Parathyroid adenoma (tissue), 2 donors: ENCODE data around the gene ATP2B1.

ENCODE experiments used
- H2AFZ ChIP-seq: fragments of 300-600 bp; sonication (generic); one replicate; pipeline ENCODE4 v1.7.0; 2017; ENCODE audit warnings: antibody characterized with exemption, mild to moderate bottlenecking
- H3K27ac ChIP-seq: fragments of 300-600 bp; sonication (generic); one replicate; pipeline ENCODE4 v1.7.0; 2017
- H3K27me3 ChIP-seq: fragments of 300-600 bp; sonication (generic); one replicate; pipeline ENCODE4 v1.7.0; 2017; ENCODE audit warnings: low read length; ENCODE audit not compliant: control insufficient read depth, insufficient read depth
- H3K36me3 ChIP-seq: fragments of 300-600 bp; sonication (generic); one replicate; pipeline ENCODE4 v1.7.0; 2017; ENCODE audit warnings: low read length; ENCODE audit not compliant: control insufficient read depth, insufficient read depth
- H3K4me1 ChIP-seq: fragments of 300-600 bp; sonication (generic); one replicate; pipeline ENCODE4 v1.7.0; 2017; ENCODE audit warnings: control low read depth
- H3K4me2 ChIP-seq: fragments of 300-600 bp; sonication (generic); one replicate; pipeline ENCODE4 v1.7.0; 2017; ENCODE audit warnings: low read length
- H3K4me3 ChIP-seq: fragments of 300-600 bp; sonication (generic); one replicate; pipeline ENCODE4 v1.7.0; 2017; ENCODE audit warnings: low read depth, low read length
- H3K79me2 ChIP-seq: fragments of 300-600 bp; sonication (generic); one replicate; pipeline ENCODE4 v1.7.0; 2017; ENCODE audit warnings: control low read depth
- H3K9ac ChIP-seq: fragments of 300-600 bp; sonication (generic); one replicate; pipeline ENCODE4 v1.7.0; 2017; ENCODE audit warnings: mild to moderate bottlenecking
- H3K9me3 ChIP-seq: fragments of 300-600 bp; sonication (generic); one replicate; pipeline ENCODE4 v1.7.0; 2017; ENCODE audit warnings: low read length; ENCODE audit not compliant: control insufficient read depth
- TF ChIP-seq, protein P1 (sequence below): fragments of 300-600 bp; sonication (generic); IDR thresholded peaks from one replicate; pipeline ENCODE4 v1.7.0; 2017; ENCODE audit warnings: antibody characterized with exemption, mild to moderate bottlenecking
- donor health status: primary hyperparathyroidism.

Gene ATP2B1

DNA sequence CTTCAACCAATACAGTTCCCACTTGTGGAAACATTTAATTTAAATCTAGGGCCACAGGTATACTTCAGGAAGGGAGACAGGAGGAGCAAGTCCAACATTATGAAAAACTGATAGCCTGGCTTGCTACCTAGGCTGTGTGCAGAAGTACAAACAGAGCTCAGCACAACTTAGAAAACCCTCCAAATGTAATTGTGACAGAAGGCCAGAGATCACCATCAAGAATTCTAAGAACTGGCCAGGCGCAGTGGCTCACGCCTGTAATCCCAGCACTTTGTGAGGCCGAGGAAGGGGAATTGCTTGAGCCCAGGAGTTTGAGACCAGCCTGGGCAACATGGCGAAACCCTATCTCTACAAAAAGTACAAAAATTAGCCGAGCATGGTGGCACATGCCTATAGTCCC lies 14.1 kb downstream of the ATP2B1 start:
- no peaks in the 10 kb centered on the region for H3K36me3 ChIP-seq
- TF ChIP-seq, protein P1, sequence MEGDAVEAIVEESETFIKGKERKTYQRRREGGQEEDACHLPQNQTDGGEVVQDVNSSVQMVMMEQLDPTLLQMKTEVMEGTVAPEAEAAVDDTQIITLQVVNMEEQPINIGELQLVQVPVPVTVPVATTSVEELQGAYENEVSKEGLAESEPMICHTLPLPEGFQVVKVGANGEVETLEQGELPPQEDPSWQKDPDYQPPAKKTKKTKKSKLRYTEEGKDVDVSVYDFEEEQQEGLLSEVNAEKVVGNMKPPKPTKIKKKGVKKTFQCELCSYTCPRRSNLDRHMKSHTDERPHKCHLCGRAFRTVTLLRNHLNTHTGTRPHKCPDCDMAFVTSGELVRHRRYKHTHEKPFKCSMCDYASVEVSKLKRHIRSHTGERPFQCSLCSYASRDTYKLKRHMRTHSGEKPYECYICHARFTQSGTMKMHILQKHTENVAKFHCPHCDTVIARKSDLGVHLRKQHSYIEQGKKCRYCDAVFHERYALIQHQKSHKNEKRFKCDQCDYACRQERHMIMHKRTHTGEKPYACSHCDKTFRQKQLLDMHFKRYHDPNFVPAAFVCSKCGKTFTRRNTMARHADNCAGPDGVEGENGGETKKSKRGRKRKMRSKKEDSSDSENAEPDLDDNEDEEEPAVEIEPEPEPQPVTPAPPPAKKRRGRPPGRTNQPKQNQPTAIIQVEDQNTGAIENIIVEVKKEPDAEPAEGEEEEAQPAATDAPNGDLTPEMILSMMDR = no peak
- H3K27me3 ChIP-seq = no peaks in the 10 kb centered on the region
- H3K79me2 ChIP-seq = peaks cover 17% of the 10 kb centered on the region
- H2AFZ ChIP-seq = no peak overlapping the region
- no peak overlapping the region for H3K9ac ChIP-seq
- H3K4me2 ChIP-seq = no peak overlapping the region
- H3K4me3 ChIP-seq = no peak overlapping the region
- H3K27ac ChIP-seq = no peak overlapping the region
- peaks cover 10% of the 10 kb centered on the region for H3K4me1 ChIP-seq
- no peaks in the 10 kb centered on the region for H3K9me3 ChIP-seq

DNA sequence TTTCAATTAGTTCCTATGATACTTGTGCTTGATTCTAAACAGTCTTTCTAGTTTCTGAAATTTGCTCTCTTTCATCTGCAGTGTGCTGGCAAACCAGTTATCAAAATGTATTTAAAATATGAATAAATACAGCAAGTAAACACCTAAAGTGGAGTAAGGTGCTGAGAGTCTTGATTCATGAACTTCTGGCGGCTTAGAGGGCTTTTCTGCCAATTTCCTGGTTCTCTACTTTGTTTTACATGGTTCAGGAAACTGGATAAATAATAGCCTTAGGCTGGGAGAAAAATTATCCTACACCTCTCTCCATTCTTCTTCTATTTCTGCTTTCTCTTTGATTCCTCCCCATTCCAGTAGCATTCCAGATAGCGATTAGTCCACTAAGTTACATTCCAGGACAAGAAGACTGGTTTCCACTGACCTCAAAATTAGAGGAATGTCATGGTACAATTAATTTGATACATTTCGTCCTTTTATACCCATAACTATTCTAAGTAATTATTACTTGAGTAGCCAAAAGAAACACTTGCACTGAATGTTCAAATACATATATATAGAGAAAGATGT lies 14.9 kb downstream of the ATP2B1 start:
- no peak overlapping the region for H3K4me3 ChIP-seq

DNA sequence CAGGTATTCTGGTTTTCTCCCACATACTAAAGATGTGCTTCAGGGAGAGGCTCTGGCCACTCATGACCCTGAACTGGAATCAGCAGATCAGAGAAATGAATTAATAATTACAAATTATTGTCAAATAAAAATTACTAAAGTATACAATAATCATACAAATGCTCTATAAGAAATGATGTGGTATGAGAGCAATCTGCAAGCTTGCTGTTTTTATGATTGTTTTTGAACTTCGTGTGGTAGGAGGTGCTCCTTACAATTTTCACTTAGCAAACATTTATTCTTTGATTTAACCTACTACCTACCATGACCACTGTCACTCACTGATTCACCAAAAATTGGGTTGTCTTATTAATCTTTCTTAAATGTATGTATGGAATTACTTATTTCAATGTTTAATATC lies 16.2 kb downstream of the ATP2B1 start:
- Histone ChIP-seq H3K9ac (no peak overlapping the region), H3K4me3 (no peak overlapping the region), H3K27me3 (no peaks in the 10 kb centered on the region), H3K9me3 (no peaks in the 10 kb centered on the region), H3K27ac (no peak overlapping the region), H3K79me2 (peaks cover 20% of the 10 kb centered on the region), H2AFZ (no peak overlapping the region), H3K4me2 (no peak overlapping the region), H3K4me1 (peaks cover 10% of the 10 kb centered on the region), H3K36me3 (no peaks in the 10 kb centered on the region)
- TF ChIP-seq, protein P1 = no peak

More for the DNA sequence above, 14.9 kb downstream of the ATP2B1 start:
- no peaks in the 10 kb centered on the region for H3K9me3 ChIP-seq
- peaks cover 10% of the 10 kb centered on the region for H3K4me1 ChIP-seq
- peaks cover 20% of the 10 kb centered on the region for H3K79me2 ChIP-seq
- H3K27ac ChIP-seq = no peak overlapping the region
- no peak overlapping the region for H2AFZ ChIP-seq
- H3K36me3 ChIP-seq = no peaks in the 10 kb centered on the region
- no peaks in the 10 kb centered on the region for H3K27me3 ChIP-seq
- H3K9ac ChIP-seq = no peak overlapping the region
- H3K4me2 ChIP-seq = no peak overlapping the region
- TF ChIP-seq, protein P1 = no peak

DNA sequence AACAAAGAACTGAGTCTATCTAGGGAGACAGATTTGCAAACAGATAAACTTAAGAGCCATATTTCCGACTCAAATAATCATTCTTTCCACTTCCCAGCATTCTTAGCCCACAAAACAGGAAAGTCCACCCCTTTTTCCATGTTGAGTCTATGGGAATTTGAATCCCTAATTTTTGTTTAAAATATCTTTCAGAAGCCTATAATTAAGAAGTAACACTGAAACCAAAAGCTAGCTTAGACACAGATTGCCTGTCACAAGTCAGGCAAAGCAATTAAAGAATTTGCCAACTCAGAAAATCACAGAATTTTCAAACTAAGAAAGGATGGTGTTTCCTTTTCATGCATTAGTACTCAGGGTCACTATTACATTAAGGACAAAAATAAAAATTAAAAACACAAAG lies 17.0 kb downstream of the ATP2B1 start:
- TF ChIP-seq, protein P1 = no peak
- H3K79me2 ChIP-seq = peaks cover 26% of the 10 kb centered on the region
- H3K9me3 ChIP-seq = no peaks in the 10 kb centered on the region
- H3K36me3 ChIP-seq = no peaks in the 10 kb centered on the region
- H3K27me3 ChIP-seq = no peaks in the 10 kb centered on the region
- no peak overlapping the region for H3K4me3 ChIP-seq
- peaks cover 10% of the 10 kb centered on the region for H3K4me1 ChIP-seq
- no peak overlapping the region for H2AFZ ChIP-seq
- no peak overlapping the region for H3K4me2 ChIP-seq
- H3K9ac ChIP-seq = no peak overlapping the region
- no peak overlapping the region for H3K27ac ChIP-seq

DNA sequence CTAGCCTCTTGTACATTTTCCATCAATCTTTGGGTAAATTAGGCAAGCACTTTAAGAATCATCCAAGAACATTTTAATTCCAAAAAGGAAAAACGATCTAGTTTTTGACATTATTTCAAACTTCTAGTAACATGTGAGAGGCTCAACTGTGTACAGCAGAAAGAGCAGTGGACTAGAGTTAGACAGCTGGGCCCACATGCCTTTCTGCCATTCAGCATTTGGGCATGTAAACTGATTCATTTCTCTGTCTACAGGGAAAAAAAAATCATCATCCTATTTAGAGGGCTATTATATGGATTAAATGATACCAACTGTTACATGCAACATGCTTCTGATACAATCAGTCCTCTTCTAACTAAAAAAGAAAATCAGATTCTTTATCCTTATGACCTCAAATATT lies 17.7 kb downstream of the ATP2B1 start:
- no peak overlapping the region for H3K9ac ChIP-seq
- no peaks in the 10 kb centered on the region for H3K27me3 ChIP-seq
- H3K79me2 ChIP-seq = peaks cover 28% of the 10 kb centered on the region
- H3K27ac ChIP-seq = no peak overlapping the region
- no peaks in the 10 kb centered on the region for H3K9me3 ChIP-seq
- TF ChIP-seq, protein P1 = no peak
- H3K4me3 ChIP-seq = no peak overlapping the region
- no peak overlapping the region for H3K4me2 ChIP-seq
- no peaks in the 10 kb centered on the region for H3K36me3 ChIP-seq
- peaks cover 10% of the 10 kb centered on the region for H3K4me1 ChIP-seq
- no peak overlapping the region for H2AFZ ChIP-seq
